ENCODE data around the gene MED25.

DNA sequence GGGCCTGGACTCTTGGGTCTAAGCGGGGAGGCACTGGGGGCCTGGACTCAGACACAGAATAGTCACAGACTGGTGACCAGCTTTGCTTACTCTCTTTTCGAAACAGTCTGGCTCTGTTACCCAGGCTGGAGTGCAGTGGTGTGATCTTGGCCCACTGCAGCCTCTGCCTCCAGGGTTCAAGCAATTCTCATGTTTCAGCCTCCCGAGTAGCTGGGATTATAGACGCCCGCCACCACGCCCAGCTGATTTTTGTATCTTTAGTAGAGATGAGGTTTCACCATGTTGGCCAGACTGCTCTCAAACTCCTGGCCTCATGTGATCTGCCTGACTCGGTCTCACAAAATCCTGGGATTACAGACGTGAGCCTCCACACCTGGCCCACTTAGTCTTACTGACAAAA, 11.1 kb downstream of the MED25 start:
- TF ChIP-seq POLR2A (IDR thresholded peaks at IDR 0.05) (no peak), POLR2AphosphoS5 (IDR thresholded peaks at IDR 0.05) (no peak)
- TF ChIP-seq, protein P1, sequence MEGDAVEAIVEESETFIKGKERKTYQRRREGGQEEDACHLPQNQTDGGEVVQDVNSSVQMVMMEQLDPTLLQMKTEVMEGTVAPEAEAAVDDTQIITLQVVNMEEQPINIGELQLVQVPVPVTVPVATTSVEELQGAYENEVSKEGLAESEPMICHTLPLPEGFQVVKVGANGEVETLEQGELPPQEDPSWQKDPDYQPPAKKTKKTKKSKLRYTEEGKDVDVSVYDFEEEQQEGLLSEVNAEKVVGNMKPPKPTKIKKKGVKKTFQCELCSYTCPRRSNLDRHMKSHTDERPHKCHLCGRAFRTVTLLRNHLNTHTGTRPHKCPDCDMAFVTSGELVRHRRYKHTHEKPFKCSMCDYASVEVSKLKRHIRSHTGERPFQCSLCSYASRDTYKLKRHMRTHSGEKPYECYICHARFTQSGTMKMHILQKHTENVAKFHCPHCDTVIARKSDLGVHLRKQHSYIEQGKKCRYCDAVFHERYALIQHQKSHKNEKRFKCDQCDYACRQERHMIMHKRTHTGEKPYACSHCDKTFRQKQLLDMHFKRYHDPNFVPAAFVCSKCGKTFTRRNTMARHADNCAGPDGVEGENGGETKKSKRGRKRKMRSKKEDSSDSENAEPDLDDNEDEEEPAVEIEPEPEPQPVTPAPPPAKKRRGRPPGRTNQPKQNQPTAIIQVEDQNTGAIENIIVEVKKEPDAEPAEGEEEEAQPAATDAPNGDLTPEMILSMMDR (IDR thresholded peaks at IDR 0.05): no peak

Data from prostate gland (tissue), 2 donors.